ENCODE results near the gene ZNF326.

DNA sequence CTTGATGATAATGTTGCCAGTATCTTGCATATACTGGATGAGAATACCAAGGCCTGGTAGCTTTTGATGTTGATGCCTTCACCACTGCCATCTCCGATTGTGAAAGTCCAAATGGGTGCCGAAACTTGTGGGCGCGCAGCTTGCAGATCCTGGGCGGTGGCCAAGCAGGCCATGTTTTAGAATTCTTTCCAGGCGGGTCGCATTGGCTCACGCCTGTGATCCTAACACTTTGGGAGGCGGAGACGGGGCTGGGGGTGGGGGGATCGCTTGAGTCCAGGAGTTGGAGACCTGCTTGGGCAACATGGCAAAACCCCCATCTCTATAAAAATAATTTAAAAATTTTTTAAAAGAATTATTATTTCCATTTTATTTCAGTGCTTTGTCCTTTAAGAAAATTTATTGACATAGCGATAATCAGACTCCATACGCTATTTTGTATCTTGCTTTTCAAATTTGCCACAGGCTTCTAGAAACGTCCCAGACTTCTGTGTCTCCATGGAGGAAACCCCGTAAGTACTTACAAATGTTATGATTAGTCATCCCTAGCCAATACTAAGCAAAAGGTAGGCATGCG, 592 bp upstream of the ZNF326 start:
- TF ChIP-seq RAD21 (IDR thresholded peaks at IDR 0.05; ENCODE audit: low read depth) (no peak), EP300 (IDR thresholded peaks at IDR 0.05; ENCODE audit: borderline replicate concordance) (no peak)
